GM12878 (cell line): Measurements from ENCODE around the gene C3AR1. TPM values are rescaled to one million over a fixed set of nuclear protein-coding genes. Genes with fewer than 3 reads are reported as not detected.

ENCODE experiments used
- ATAC-seq: fragments of 200-7000 bp; cut with Tn5 transposase; 3 replicates; pipeline ENCODE4 v1.9.1; 2020; ENCODE audit warnings: mild to moderate bottlenecking, moderate library complexity
- BruUV-seq: library from RNA; stranded (reverse); fragments of 400-500 nt; replicated peaks from 2 replicates; lab custom pipeline; 2021; lab: Mats Ljungman, UMichigan
- CTCF ChIA-PET: fragments of 300-600 bp; sonication (Branson Sonifier 250); formaldehyde crosslinking; extraction: SDS; loops from one replicate; lab custom pipeline; 2021; ENCODE audit warnings: inconsistent platforms; lab: Yijun Ruan, JAX
- POLR2A ChIA-PET: fragments of 350-600 bp; formaldehyde crosslinking; extraction: SDS; loops from one replicate; lab custom pipeline; 2021; ENCODE audit warnings: inconsistent platforms; lab: Charles Lee
- RAD21 ChIA-PET: fragments of 300-600 bp; sonication (Branson Sonifier 250); formaldehyde crosslinking; loops from one replicate; lab custom pipeline; 2023; ENCODE audit warnings: antibody characterized with exemption; ENCODE audit not compliant: unreplicated experiment; lab: Charles Lee
- SMC1A ChIA-PET: fragments of 300-600 bp; sonication (Branson Sonifier 250); formaldehyde crosslinking; loops from one replicate; lab custom pipeline; 2023; ENCODE audit not compliant: unreplicated experiment, uncharacterized antibody; lab: Charles Lee
- DNase-seq: peaks from one replicate; pipeline ENCODE4 v3.0.0-alpha.2; 2011; ENCODE audit warnings: low read depth, low spot score
- FAIRE-seq: peaks from 3 replicates; lab custom pipeline; 2011; peaks lifted over from hg19 to GRCh38; lab: Jason Lieb, UNC
- H2AFZ ChIP-seq: 2 replicates; pipeline ENCODE4 v1.6.0; 2011; ENCODE audit warnings: low read depth, low read length, control low read depth; ENCODE audit not compliant: control insufficient read depth
- H3K27ac ChIP-seq: 2 replicates; pipeline ENCODE4 v1.5.1; 2011; ENCODE audit warnings: control low read depth; ENCODE audit not compliant: control insufficient read depth, insufficient read depth
- H3K27me3 ChIP-seq, 2 experiments: replicated peaks in 1 of 2; 2 replicates each; pipeline versions ENCODE4 v1.6.0 to v1.6.1; 2011; ENCODE audit warnings: low read length in 1 of 2; ENCODE audit not compliant: control insufficient read depth in 2 of 2, insufficient read depth in 2 of 2
- H3K36me3 ChIP-seq, 2 experiments: 2 replicates each; pipeline ENCODE4 v1.5.1; 2011; ENCODE audit warnings: low read length in 1 of 2; ENCODE audit not compliant: control insufficient read depth in 2 of 2, insufficient read depth in 2 of 2
- H3K4me1 ChIP-seq: 2 replicates; pipeline ENCODE4 v1.6.1; 2011; ENCODE audit warnings: mild to moderate bottlenecking, low read length, moderate library complexity, mixed read lengths; ENCODE audit not compliant: control insufficient read depth, insufficient read depth
- H3K4me2 ChIP-seq: 2 replicates; pipeline ENCODE4 v1.6.0; 2011; ENCODE audit warnings: control low read depth; ENCODE audit not compliant: control insufficient read depth, insufficient read depth
- H3K4me3 ChIP-seq: fragments of 200-600 bp; sonication (generic); 2 replicates; pipeline ENCODE4 v1.5.1; 2016
- H3K79me2 ChIP-seq: 2 replicates; pipeline ENCODE4 v1.6.0; 2011; ENCODE audit warnings: low read length; ENCODE audit not compliant: control insufficient read depth, insufficient read depth
- H3K9ac ChIP-seq: 2 replicates; pipeline ENCODE4 v1.8.0; 2011; ENCODE audit warnings: low read length, control low read depth, mixed read lengths; ENCODE audit not compliant: control insufficient read depth, insufficient read depth
- H3K9me3 ChIP-seq: replicated peaks from 3 replicates; pipeline ENCODE4 v1.5.1; 2011; ENCODE audit warnings: mild to moderate bottlenecking, low read length; ENCODE audit not compliant: control insufficient read depth, insufficient read depth
- H4K20me1 ChIP-seq: 2 replicates; pipeline ENCODE4 v1.6.0; 2011; ENCODE audit not compliant: control insufficient read depth, insufficient read depth
- CHD2 ChIP-seq: IDR thresholded peaks from 2 replicates; pipeline ENCODE4 v1.6.1; 2011; ENCODE audit warnings: low read depth, low read length, improper control_type of control experiment, borderline replicate concordance
- CREB1 ChIP-seq: IDR thresholded peaks from 2 replicates; pipeline ENCODE4 v1.6.1; 2012; ENCODE audit warnings: low read depth, mild to moderate bottlenecking, inconsistent platforms
- EP300 ChIP-seq, 2 experiments: fragments of 150-350 bp in 1 of 2; IDR thresholded peaks; 2 replicates each; pipeline ENCODE4 v1.6.1; 2011 to 2012; ENCODE audit warnings: low read depth in 2 of 2, low read length in 2 of 2, borderline replicate concordance in 1 of 2, improper control_type of control experiment in 1 of 2, inconsistent platforms in 1 of 2; ENCODE audit not compliant: control insufficient read depth in 1 of 2
- FOXM1 ChIP-seq: IDR thresholded peaks from 2 replicates; pipeline ENCODE4 v1.6.1; 2012; ENCODE audit warnings: low read depth, mild to moderate bottlenecking, inconsistent platforms, low read length, moderate library complexity
- MXI1 ChIP-seq: fragments of 150-350 bp; IDR thresholded peaks from 2 replicates; pipeline ENCODE4 v1.6.1; 2011; ENCODE audit warnings: low read depth, mild to moderate bottlenecking, inconsistent platforms, low read length, improper control_type of control experiment
- NFIC ChIP-seq: IDR thresholded peaks from 2 replicates; pipeline ENCODE4 v1.6.1; 2012; ENCODE audit warnings: low read depth, mild to moderate bottlenecking, inconsistent platforms, low read length, moderate library complexity
- PAX8 ChIP-seq: fragments of 450-650 bp; IDR thresholded peaks from 2 replicates; pipeline ENCODE4 v1.6.1; 2017; ENCODE audit warnings: mild to moderate bottlenecking, moderate library complexity
- PBX3 ChIP-seq: IDR thresholded peaks from 2 replicates; pipeline ENCODE4 v1.6.1; 2011; ENCODE audit warnings: mild to moderate bottlenecking, low read depth, low read length, moderate library complexity; ENCODE audit not compliant: insufficient replicate concordance
- POLR2AphosphoS5 ChIP-seq: IDR thresholded peaks from 2 replicates; pipeline ENCODE4 v1.6.1; 2011; ENCODE audit warnings: mild to moderate bottlenecking, low read length, inconsistent platforms
- RAD51 ChIP-seq: fragments of 450-650 bp; IDR thresholded peaks from 2 replicates; pipeline ENCODE4 v1.6.1; 2016; ENCODE audit warnings: moderate library complexity, mild to moderate bottlenecking, inconsistent platforms
- SKIL ChIP-seq: fragments of 450-650 bp; IDR thresholded peaks from 2 replicates; pipeline ENCODE4 v1.6.1; 2017; ENCODE audit warnings: mild to moderate bottlenecking, low read depth, inconsistent platforms; ENCODE audit not compliant: poor library complexity, severe bottlenecking
- SPI1 ChIP-seq: IDR thresholded peaks from 2 replicates; pipeline ENCODE4 v1.6.1; 2011; ENCODE audit warnings: low read depth, mild to moderate bottlenecking, low read length, moderate library complexity, borderline replicate concordance; ENCODE audit not compliant: insufficient read depth
- TAF1 ChIP-seq: IDR thresholded peaks from 2 replicates; pipeline ENCODE4 v1.6.1; 2011; ENCODE audit warnings: mild to moderate bottlenecking, low read depth, low read length, borderline replicate concordance
- USF1 ChIP-seq: IDR thresholded peaks from 2 replicates; pipeline ENCODE4 v1.6.1; 2011; ENCODE audit warnings: borderline replicate concordance, low read depth, mild to moderate bottlenecking, moderate library complexity, mixed read lengths, low read length; ENCODE audit not compliant: insufficient read depth; ENCODE audit errors: extremely low read length
- YY1 ChIP-seq: IDR thresholded peaks from 2 replicates; pipeline ENCODE4 v1.6.1; 2011; ENCODE audit warnings: low read depth, mild to moderate bottlenecking, low read length
- ZNF207 ChIP-seq: fragments of 450-650 bp; IDR thresholded peaks from 2 replicates; pipeline ENCODE4 v1.6.1; 2014; ENCODE audit warnings: antibody characterized with exemption, mild to moderate bottlenecking, borderline replicate concordance
- WGBS: methylation state at CpG from one replicate; pipeline ENCODE4 v1.1.6; 2016; ENCODE audit warnings: low lambda C conversion rate; ENCODE audit not compliant: insufficient replicate concordance, insufficient coverage; ENCODE audit errors: missing lambda C conversion rate; 5-methylcytosine and 5-hydroxymethylcytosine counted together
- in situ Hi-C: fragments of 300-500 bp; cut with MboI; formaldehyde crosslinking; loops from 9 replicates; pipeline ENCODE4 v1.14.3; 2018; ENCODE audit warnings: mixed read lengths
- intact Hi-C: fragments of 100-400 bp; cut with micrococcal nuclease; formaldehyde crosslinking; loops from one replicate; pipeline ENCODE4 v1.14.2; 2022; ENCODE audit not compliant: unreplicated experiment
- polyA plus RNA-seq, 11 experiments: library from polyadenylated mRNA; depleted of rRNA in 4 of 11; unstranded in 6 of 11; stranded (reverse) in 5 of 11; fragments of >200 nt; fragmentation: Nextera tagmentation in 4 of 11; fragmentation: Illumina TruSeq in 1 of 11; extraction: Ambion mirVana in 4 of 11; extraction: Trizol in 1 of 11; gene quantifications; 1 replicate in 1 of 11; 2 replicates in 10 of 11; pipeline versions ENCODE4 v1.2.1 to v1.2.3, GENCODE V29; 2011 to 2016; ENCODE audit warnings: inconsistent platforms in 2 of 11, missing spikeins in 2 of 11, low read depth in 1 of 11
- total RNA-seq, 4 experiments: library from RNA; depleted of rRNA in 3 of 4; stranded (reverse); fragments of >200 nt in 3 of 4; fragmentation: Illumina TruSeq in 1 of 4; extraction: Trizol in 1 of 4; gene quantifications; 2 replicates each; pipeline versions ENCODE4 v1.2.1 to v1.2.3, GENCODE V29; 2013 to 2021

The C3AR1 gene
- total and polyA plus RNA-seq, 10 of the 15 experiments (the other 5 are each of a cell fraction or from before 2014, with no cell fraction given) = 0.08 to 0.42 (median 0.10) TPM; not detected in 5

GRCh38 chr12:8026291-8026900, 39.8 kb downstream of the C3AR1 start:
- FAIRE-seq (peak; percentile 100), ATAC-seq (peak; percentile 99), DNase-seq (peak; percentile 98)
- peak overlapping the region; percentile 88 for H3K4me2 ChIP-seq
- CTCF ChIA-PET = interaction anchor here (1.8 to 2.5 kb wide), 2 partner anchors 15 to 93 kb away, joined by 4 to 7 read pairs; no protein-coding TSS in a partner anchor
- H3K27me3 ChIP-seq = no peaks in the 10 kb centered on the region
- peak overlapping the region; percentile 99 for H2AFZ ChIP-seq
- H3K36me3 ChIP-seq = no peaks in the 10 kb centered on the region
- H3K27ac ChIP-seq = peak overlapping the region; percentile 97
- RAD21 ChIA-PET = interaction anchor here (1.0 to 1.7 kb wide), 2 partner anchors 62 to 93 kb away, joined by 4 read pairs; no protein-coding TSS in a partner anchor
- SMC1A ChIA-PET = interaction anchor here (1.2 to 2.1 kb wide), 2 partner anchors 15 to 52 kb away, joined by 3 to 5 read pairs; no protein-coding TSS in a partner anchor
- peak overlapping the region; percentile 83 for H3K4me3 ChIP-seq
- BruUV-seq = no TSS peak
- 1% methylated on average over 27 of the region's 27 CpGs for WGBS
- H3K79me2 ChIP-seq = no peaks in the 10 kb centered on the region
- POLR2A ChIA-PET = interaction anchor here (1.2 kb wide), 1 partner anchor 62 kb away, joined by 3 read pairs; no protein-coding TSS in a partner anchor
- in situ Hi-C loops = no loop called here
- no peaks in the 10 kb centered on the region for H4K20me1 ChIP-seq
- H3K4me1 ChIP-seq = no peaks in the 10 kb centered on the region
- H3K9me3 ChIP-seq = no peaks in the 10 kb centered on the region
- H3K9ac ChIP-seq = peak overlapping the region; percentile 91
- intact Hi-C loops = no loop called here
- peak; percentile 18; the same call in 1 of the 2 replicates for TF ChIP-seq MXI1
- peak; percentile 10; the same call in 1 of the 2 replicates for TF ChIP-seq RAD51
- TF ChIP-seq PAX8 = peak; percentile 41; the same call in 1 of the 2 replicates
- TF ChIP-seq POLR2AphosphoS5 = peak; percentile 82
- TF ChIP-seq PBX3 = peak; percentile 97
- TF ChIP-seq SPI1 = peak; percentile 92
- TF ChIP-seq FOXM1 = no peak
- no peak for TF ChIP-seq USF1
- peak; percentile 85; the same call in 1 of the 2 replicates for TF ChIP-seq ZNF207
- TF ChIP-seq YY1 = peak; percentile 80
- peak; percentile 9 for TF ChIP-seq SKIL
- TF ChIP-seq EP300 (IDR thresholded peaks at IDR 0.05; ENCODE audit: borderline replicate concordance in 1 of 2, control insufficient read depth in 1 of 2, low read depth in 2 of 2, low read length in 2 of 2) = no peak
- TF ChIP-seq CREB1 = peak; percentile 94
- TF ChIP-seq NFIC = no peak
- peak; percentile 57 for TF ChIP-seq TAF1
- TF ChIP-seq CHD2 = peak; percentile 89
